Stimulated activated CD8-positive, alpha-beta memory T cell treated with anti-CD3 and anti-CD28 coated beads, Interleukin-7, amount 100 ng/mL, for 24 hours (primary cell): ENCODE measurements around the gene TMEM175.
"Not testable (repeated sequence)": the region's sequence is repeated elsewhere in the genome, so short reads cannot be mapped to it uniquely, and the experiment has no call there.

ENCODE experiments used
- DNase-seq: peaks from one replicate; pipeline ENCODE4 v3.0.0-alpha.2; 2020; ENCODE audit warnings: low read depth

Gene TMEM175

DNA sequence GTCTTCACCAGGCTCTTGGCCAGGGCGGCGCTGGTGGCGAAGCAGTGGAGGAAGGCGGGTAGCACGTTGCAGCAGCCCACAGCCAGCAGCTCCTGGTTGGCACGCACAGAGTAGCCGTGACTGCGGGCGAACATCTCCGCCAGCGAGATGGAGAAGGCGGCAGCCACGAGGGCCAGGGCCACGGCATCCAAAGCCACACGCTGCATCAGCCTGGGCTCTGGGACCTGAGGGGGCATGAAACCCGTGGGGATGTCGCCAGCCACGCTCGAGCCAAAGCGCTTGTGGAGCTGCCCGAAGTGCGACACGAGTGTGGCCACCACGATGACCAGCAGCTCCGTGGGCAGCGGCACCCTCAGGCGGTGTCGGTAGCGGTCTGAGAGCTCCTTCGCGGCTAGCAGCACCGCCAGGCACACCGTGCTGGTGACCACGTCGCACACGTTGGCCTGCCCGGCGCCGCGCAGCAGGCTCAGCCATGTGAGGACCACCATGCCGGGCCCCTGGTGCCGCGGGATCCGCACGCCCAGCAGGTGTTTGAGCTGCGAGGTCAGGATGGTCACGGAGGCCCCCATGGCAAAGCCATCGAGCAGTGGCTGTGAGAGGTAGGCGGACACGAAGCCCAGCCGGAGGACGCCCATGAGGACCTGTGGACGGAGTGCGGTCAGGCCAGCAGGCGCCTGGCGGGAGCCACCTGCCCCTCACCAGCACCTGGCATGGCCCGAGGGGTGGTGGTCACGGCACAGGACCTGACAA is 57.6 kb downstream of the TMEM175 start:
- no peak for DNase-seq

DNA sequence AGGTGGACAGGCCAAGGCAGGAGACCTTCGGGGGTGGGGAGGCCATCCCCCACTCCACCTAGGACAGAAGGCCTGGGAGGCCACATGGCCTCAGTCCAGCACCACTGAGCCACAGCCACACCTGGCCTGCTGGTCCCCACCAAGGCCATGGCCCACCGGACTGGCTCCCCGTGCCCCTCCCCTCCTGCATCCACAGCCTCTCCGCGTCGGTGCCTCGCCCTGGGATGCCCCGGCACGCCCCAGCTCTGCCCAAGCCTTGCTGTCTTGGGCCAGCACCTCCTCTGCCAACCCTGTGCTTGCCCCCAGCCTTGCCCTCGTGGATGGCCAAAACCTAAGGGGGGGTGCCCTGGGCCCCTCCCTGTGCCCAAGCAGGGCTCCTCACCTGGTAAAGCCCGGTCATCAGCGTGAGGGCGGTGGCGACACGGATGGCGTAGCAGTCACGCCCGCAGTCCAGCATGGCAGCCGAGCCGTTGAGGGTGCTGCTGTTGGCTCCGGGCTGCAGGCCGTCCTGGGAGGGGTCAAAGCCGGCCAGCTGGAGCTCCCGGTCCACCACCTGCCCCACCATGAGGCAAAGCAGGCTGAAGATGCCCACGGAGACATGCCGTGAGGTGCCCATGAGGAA is 58.6 kb downstream of the TMEM175 start:
- DNase-seq: no peak

DNA sequence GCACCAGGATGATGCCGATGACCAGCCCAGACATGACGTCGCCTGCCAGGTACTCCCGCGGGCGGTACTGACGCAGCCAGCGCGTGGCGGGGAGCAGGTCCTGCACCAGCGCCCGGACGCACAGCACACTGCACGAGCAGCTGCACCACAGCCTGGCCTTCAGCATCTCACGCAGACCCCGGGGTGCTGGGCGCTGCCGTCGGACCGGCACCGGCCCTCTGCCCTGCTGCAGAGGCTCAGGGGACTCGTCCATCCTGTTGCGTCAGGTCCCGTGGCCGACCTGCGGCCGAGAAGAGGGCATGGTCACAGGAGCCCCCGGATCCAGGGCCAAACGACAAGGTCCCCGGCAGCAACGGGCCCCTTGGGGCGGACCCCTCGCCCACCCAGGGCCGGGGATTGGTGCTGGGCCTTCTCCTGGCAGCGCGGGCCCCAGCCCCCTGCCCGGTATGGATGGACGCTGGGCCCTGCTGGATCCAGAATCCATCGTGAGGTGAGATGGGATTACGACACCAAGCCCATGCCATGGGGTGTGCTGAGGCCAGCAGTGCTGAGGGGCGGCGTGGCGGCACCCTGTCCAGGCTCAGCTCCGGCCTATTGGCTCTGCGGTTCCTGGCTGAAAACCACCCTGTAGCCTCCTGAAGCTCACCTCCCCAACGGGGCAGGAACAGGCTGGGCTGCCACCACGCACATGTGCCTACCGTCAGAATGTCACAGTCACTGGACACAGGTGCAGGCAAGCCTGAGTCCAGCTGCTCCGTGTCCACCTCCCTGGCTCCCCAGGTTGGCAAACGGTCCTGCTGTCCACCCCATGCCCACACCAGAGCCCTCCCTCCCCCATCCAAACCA is 59.4 kb downstream of the TMEM175 start:
- no peak for DNase-seq

DNA sequence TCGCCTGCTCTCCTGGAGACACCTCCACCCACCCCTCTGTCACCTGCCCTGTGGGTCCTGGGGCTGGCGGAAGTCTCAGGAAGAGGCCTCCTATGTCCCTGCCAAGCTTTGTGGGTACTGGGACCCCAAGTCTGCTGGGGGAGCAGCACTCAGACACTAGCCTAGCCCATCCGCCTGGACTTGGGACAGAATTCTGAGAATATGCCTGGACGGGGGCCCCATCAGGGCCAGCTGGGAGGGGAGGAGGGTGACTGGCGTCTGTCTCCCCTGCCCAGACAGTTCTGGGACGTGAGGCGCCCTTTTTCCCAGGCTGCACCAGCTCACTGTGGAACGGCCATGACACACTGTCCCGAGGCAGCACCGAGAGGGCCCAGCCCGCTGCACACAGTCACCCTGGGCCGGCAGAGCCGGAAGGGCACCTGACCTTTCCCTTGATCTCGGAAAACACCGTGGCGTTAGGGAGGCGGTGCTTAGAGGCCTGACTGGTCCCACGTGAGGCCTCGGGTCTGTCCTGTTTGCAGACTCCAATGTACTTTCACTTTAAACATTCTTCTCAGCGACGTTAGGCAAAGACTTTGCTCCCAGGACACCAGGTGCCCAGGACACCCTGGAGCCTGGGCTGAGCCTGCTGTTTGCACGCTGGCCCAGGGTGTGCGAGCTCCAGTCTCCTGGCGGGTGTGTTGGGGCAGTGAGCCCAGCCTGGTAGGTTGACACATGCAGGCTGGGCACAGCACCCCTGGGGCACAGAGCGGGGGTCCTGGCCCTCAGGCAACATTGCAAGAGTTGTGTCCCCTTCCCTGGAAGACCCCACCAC is 60.2 kb downstream of the TMEM175 start:
- no peak for DNase-seq

DNA sequence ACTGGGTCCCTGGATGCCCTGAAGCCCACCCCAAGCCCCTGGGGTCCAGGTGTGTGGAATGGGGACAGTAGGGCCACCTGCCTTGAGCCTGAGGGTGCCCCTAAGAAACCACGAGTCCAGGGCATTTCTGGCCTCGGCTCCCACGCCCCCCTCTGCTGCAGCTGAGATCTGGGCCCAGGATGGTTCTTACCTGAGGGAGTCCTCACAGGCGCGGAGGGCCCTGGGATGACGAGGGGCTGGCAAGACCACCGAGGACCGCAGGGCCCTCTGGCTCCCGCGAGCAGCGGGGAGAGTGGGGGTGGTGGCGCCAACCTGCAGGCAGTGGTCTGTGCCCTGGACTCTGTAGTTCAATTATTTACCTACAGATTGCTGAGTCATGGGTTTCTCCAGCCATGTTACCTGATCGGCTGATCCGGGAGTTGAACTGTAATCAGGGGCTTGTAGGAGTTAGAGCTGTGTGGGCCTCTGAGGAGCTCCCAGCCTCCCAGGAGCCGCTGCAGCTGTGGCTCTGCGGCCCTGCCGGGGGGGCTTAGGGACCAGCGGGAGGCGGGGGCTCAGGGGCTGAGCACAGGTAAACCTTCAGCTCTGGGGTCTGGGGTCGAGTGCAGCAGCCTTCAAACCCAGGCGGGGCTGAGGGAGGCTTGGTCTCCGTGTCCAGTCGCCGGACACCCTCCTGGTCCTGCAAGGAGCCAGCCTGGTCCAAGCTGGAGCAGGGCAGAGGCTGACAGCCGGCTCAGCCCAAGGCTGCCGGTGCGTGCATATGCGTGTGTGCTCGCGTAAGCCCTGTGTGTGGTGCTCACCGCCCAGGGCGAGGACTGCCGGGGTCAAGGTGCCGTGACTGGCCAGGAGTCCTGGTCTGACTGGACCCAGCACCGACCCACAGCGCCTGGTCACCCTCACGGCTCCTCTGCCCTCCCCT is 61.1 kb downstream of the TMEM175 start, which contains the start of gene SLC26A1:
Gene SLC26A1, minus strand, starts transcription at position 294 of the 919 bp plus-strand sequence. CDS start 1,701 bp downstream, outside the sequence.
- DNase-seq: no peak

DNA sequence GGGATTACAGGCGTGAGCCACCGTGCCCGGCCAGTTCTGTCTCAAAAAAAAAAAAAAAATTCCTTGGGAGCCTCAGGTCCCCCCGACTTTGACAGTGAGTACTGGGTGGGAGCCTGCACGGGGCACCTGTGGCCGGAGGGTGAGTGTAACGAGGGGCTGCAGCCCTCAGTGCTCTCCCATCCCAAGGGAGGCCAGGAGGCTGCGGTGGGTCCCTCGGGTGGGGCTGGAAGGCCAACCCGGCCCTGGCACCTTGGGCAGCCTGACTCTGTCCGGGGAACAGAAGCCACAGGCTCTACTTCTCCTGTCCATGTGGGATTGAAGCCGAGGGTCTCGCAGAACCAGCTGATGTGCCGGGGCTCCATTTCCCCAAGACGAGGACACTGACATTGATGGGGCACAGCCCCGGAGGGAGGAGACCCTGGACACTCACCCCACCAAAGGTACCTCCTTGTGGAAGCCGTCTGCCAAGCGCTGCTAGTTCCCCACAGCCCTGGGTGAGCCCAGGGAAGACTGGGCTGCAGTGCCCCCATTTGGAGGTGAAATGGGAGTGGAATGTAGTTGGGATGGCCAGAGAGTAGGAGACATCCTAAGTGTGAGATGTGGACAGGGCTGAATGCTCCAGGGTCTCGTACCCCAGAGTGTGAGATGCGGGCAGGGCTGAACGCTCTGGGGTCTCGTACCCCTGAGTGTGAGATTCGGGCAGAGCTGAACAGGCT is 63.2 kb downstream of the TMEM175 start:
- DNase-seq: no peak

DNA sequence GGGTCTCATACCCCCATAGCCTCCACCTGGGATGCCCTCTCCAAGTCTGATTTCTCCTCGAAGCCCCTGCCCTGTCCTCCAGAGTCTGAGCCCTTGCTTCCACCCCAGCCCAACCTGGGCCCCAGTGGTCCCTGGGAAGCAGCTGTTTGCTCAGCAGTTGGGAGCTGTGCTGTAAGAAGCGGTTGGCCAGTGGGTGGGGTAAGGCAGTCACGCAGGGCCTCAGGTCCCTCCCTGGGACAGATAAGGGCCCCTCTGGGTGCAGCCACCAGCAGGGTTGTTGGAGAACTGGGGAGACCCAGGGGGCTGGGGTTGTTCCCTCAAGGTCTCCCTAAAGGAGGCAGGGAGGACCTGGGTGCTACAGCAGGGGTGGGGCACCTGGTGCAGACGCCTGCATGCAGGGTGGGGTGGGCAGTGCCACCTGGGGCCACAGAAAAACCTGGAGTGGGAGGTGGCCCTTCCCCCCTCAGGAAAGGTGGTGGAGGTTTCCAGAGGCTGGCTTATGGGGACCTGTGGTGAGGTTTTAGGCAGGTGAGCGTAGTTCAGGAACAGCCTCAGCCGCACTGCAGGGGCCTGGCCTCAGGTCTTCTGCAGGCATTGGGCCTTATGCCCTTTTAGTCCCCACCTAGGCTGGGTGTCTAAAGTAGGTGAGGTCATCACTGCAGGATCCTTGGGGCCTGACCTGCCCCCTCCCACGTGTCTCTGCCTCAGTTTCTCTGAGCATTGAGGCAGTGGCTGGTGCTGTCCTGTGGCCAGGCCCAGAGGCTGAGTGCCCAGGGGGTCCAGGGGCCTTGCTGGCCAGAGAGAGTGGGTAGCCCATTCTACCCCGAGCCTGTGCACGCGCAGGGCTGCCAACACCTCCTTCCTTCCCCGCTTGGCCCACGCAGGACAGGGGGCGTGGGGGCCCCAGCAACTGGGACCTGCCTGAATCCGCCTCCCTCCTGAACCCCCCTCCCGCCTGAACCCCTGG is 64.1 kb downstream of the TMEM175 start:
- no peak for DNase-seq

DNA sequence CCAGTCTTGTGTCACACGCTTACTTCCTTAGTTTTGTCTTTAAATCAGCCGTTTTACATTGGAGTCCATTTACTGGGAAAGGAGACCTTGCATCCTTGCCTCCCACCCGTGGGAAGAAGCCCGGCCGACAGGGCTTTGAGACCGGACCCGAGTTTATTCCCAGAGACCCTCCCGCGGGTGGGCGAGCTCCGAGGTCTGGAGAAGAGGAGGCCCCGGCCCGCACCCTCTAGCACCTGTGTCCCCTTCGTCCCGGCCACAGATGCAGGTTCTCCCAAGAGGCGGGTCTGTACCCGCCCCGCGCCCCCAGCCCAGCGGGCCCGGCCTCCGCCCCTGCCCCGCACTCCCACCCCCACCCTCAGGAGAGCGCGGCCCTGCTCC is 64.7 kb downstream of the TMEM175 start:
- no peak for DNase-seq

DNA sequence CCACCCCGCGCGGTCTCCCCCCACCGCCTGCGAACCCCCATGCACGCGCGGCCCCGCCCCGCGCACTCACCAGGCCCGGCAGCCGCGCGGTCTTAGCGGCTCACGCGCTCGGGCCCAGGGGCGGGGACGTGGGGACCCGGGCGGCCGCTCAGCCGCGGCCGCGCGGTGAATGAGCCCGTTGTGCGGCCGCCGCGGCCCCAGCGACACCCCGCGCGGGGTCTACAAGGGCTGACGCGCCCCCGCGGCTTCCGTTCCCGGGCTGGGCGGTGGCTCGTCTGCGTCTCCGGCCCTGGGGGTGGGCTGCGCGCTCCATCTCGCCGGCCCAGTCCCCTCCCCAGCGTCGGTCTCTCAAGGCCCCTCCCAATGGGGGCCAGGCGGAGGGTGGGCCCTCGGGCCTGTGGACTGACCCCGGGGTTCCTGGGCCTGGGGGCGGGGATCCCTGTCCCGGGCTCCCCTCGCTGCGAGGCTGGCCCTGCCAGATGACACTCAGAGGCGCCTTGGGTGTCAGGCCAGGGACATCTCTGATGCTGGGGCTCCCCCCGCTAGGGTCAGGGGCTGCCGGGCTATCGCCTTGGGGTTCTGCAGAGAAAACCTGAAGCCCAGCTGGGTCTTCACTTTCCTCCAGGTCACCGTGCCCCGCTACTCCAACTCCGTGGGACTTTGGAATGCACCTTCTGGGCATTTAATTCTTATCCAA is 65.3 kb downstream of the TMEM175 start:
- no peak for DNase-seq

DNA sequence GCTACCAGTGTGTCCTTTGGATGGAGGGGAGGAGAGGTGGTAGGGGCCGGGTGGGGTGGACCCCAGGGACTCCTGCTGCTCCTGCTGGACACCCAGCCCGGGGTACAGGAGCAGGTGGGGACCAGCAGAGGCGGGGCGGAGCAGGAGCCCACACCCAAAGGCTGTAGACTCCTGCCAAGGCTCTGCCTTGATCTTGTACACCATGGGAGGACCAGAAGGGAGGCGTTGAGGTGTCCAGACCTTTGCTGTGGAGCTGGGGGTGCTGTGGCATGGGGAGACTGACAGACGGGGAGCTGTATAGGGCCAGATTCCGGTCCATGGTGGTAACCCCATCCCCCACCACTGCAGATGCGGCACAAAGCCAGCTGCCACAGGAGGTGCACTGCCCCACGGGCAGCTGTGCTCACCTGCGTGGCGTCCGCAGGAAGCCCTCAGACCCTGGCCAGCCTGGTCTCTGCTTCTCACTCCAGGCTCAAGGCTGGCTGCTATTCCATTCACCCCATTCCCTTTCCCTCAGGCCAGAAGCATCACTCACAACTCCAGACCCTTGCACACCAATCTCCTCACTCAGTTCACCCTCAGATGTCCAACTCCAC is 65.9 kb downstream of the TMEM175 start:
- DNase-seq: no peak

DNA sequence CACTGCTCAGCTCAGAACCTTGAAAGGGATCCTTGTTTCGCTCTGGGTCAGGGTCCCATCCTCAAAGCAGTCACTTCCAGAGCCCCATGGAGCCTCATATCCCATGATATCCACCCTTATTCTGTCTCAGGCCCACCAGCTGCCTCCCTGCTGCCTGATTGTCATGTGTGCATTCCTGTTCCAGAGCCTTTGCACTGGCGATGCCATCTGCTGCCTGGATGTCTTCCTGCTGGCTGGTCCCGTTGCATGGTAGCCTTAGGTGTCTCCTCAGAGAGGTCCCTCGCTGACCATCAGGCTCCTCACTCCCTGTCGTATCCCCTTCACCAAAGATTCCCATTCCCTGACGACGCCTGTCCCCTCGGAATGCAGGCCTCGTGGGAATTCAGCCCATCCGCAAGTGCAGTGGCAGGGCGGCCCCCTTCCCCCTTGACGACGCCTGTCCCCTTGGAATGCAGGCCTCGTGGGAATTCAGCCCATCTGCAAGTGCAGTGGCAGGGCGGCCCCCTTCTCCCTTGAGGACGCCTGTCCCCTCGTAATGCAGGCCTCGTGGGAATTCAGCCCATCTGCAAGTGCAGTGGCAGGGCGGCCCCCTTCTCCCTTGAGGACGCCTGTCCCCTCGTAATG is 67.1 kb downstream of the TMEM175 start:
- DNase-seq: not testable (repeated sequence)

DNA sequence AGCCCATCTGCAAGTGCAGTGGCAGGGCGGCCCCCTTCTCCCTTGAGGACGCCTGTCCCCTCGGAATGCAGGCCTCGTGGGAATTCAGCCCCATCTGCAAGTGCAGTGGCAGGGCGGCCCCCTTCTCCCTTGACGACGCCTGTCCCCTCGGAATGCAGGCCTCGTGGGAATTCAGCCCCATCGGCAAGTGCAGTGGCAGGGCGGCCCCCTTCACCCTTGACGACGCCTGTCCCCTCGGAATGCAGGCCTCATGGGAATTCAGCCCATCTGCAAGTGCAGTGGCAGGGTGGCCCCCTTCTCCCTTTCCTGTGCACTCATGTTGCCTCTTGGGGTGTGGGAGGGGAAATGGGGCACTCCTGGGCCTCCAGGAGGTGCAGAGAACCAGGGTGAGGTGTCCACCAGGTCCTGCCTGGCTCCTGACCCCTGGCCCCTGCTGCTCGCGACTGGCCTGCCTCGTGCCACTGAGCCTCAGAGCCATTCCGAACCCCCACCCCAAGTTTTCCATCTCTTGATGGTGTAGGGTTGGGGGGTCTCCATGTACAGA is 67.7 kb downstream of the TMEM175 start:
- no peak for DNase-seq

DNA sequence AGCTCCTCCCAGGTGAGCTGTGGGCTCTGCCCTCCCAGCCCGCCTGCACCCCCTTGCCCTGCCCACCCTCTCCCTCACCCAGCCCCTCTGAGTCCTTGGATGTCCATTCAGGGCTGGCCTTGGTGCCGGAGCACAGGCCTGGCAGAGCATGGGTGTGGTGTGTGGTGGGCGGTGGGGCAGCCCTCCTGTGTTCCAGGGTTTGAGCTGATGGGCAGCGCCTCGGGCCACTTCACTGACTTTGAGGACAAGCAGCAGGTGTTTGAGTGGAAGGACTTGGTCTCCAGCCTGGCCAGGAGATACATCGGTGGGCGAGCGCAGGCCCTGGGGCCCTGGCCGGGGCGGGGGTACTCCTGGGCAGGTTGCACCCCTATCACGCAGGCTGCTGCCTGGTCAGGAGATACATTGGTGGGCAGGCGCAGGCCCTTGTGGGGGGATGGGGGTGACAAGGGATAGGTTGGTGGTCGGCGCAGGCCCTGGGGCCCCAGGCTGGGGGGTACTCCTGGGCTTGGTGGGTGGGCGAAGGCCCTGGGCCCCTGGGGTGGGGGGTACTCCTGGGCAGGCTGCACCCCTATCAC is 68.5 kb downstream of the TMEM175 start:
- no peak for DNase-seq

DNA sequence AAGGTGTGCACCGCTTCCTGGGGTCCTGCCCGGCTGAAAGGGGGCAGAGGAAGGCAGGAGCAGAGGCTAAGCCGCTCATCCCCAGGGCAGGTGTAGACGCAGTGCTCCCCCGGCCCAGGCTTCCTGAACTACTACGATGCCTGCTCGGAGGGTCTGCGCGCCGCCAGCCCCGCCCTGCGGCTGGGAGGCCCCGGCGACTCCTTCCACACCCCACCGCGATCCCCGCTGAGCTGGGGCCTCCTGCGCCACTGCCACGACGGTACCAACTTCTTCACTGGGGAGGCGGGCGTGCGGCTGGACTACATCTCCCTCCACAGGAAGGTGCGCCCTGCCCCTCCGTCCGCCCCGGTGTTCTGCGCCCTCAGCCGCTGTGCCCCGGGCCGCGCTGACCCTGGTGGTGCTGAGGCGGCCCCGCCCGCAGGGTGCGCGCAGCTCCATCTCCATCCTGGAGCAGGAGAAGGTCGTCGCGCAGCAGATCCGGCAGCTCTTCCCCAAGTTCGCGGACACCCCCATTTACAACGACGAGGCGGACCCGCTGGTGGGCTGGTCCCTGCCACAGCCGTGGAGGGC is 69.4 kb downstream of the TMEM175 start:
- no peak for DNase-seq

DNA sequence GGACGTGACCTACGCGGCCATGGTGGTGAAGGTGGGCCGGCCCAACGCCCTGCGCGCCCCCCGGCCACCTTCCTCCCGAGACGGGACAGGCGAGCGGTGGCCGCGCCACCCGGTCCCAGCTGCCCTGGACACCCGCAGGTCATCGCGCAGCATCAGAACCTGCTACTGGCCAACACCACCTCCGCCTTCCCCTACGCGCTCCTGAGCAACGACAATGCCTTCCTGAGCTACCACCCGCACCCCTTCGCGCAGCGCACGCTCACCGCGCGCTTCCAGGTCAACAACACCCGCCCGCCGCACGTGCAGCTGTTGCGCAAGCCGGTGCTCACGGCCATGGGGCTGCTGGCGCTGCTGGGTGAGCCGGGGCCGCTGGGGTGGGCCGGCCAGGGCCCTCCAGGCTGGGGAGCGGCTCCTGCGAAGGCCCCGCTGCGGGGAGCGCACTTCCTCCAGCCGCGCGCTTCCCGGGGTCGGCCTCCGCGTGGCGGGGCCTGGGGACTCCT is 69.9 kb downstream of the TMEM175 start:
- DNase-seq: no peak

DNA sequence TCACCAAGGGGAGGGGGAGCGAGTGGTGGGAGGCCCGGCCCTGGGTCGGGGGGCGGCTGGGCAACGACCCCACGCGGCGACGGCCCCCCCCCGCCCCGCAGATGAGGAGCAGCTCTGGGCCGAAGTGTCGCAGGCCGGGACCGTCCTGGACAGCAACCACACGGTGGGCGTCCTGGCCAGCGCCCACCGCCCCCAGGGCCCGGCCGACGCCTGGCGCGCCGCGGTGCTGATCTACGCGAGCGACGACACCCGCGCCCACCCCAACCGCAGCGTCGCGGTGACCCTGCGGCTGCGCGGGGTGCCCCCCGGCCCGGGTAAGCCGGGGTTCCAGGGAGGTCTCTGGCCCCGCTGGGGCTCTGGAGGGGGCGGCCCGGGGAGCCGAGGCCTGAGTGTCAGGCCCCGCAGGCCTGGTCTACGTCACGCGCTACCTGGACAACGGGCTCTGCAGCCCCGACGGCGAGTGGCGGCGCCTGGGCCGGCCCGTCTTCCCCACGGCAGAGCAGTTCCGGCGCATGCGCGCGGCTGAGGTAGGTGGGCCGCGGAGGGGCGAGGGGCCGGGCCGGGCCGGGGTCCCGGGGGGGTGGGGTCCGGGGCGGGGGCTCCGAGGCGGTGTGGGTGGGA is 70.5 kb downstream of the TMEM175 start:
- no peak for DNase-seq
